ENCODE measurements around the gene AP4E1. TPM values are rescaled to one million over a fixed set of nuclear protein-coding genes. Genes with fewer than 3 reads are reported as not detected.

Gene AP4E1
- total and polyA plus RNA-seq, 2 of the 8 experiments (the other 6 are each of a cell fraction or from before 2014, with no cell fraction given), result 1.4 to 10.9 TPM

GRCh38 chr15:51051776-51052175 is 143.3 kb downstream of the AP4E1 start:
- Histone ChIP-seq H2BK5ac (ENCODE audit: low read depth, low read length) (no peak overlapping the region), H3K27ac (ENCODE audit: low read depth, low read length) (no peak overlapping the region), H3K4me2 (ENCODE audit: insufficient read depth in 1 of 2, low read depth in 2 of 2, low read length in 2 of 2) (no peak overlapping the region), H2BK120ac (replicated peaks; ENCODE audit: low read depth, low read length) (no peak overlapping the region), H3K9ac (replicated peaks in 1 of 4; ENCODE audit: extremely low read depth in 1 of 4, low read depth in 3 of 4, low read length in 3 of 4) (no peak overlapping the region), H4K5ac (ENCODE audit: insufficient read length, low read depth, low read length) (no peak overlapping the region), H3K14ac (ENCODE audit: insufficient read length) (no peak overlapping the region), H3K4me1 (replicated peaks in 1 of 4; ENCODE audit: control insufficient read depth in 3 of 4, insufficient read depth in 4 of 4, low read length in 3 of 4) (peaks cover 0 to 4% (median 0%) of the 10 kb centered on the region in 4 experiments; a peak in 1 of 7 replicates), H3K36me3 (ENCODE audit: control insufficient read depth in 2 of 4, insufficient read depth in 4 of 4, low read length in 3 of 4) (no peaks in the 10 kb centered on the region), H2BK20ac (ENCODE audit: low read length) (no peak overlapping the region), H4K20me1 (replicated peaks in 1 of 2; ENCODE audit: control insufficient read depth in 1 of 2, insufficient read depth in 2 of 2, low read length in 2 of 2) (no peaks in the 10 kb centered on the region), H3K18ac (ENCODE audit: extremely low read depth, low read length) (no peak overlapping the region), H3K23me2 (ENCODE audit: low read depth, low read length) (no peaks in the 10 kb centered on the region), H3K4ac (replicated peaks; ENCODE audit: insufficient read length, low read depth, low read length) (no peak overlapping the region), H3K4me3 (ENCODE audit: extremely low read depth in 1 of 4, insufficient read depth in 2 of 4, low read depth in 3 of 4, low read length in 4 of 4) (no peak overlapping the region), H2BK12ac (ENCODE audit: low read depth, low read length) (no peak overlapping the region), H3K23ac (ENCODE audit: insufficient read length) (no peak overlapping the region), H2AK5ac (ENCODE audit: low read depth, low read length) (no peak overlapping the region), H2BK15ac (ENCODE audit: low read length) (no peak overlapping the region), H4K91ac (replicated peaks; ENCODE audit: insufficient read length, low read length) (no peak overlapping the region), H3K9me3 (ENCODE audit: insufficient read depth in 2 of 2, low read depth in 1 of 2, low read length in 1 of 2) (no peaks in the 10 kb centered on the region), H4K8ac (ENCODE audit: extremely low read depth, insufficient read depth, low read length) (no peak overlapping the region), H3K79me1 (ENCODE audit: low read depth, low read length) (no peaks in the 10 kb centered on the region; the same call in 1 of the 2 replicates), H3K56ac (replicated peaks; ENCODE audit: insufficient read length, low read depth, low read length) (no peak overlapping the region), H3K79me2 (ENCODE audit: control insufficient read depth in 1 of 2, insufficient read depth in 2 of 2, low read length in 2 of 2) (no peaks in the 10 kb centered on the region), H2AFZ (ENCODE audit: low read length) (no peak overlapping the region), H3K27me3 (replicated peaks in 1 of 4; ENCODE audit: control insufficient read depth in 3 of 4, extremely low read depth in 1 of 4, insufficient read depth in 3 of 4, low read length in 3 of 4) (no peaks in the 10 kb centered on the region)
- ChIA-PET CTCF (ENCODE audit: partially characterized antibody) (interaction anchor here (0.9 to 1.2 kb wide), 5 partner anchors 9 to 57 kb away, joined by 3 to 4 read pairs (median 3); no protein-coding TSS in a partner anchor), POLR2A (ENCODE audit: partially characterized antibody) (no interaction called here)
- no peak for DNase-seq (ENCODE audit: low read depth in 1 of 2, low spot score in 2 of 2)
- no peak for FAIRE-seq
- TF ChIP-seq NRF1 (IDR thresholded peaks at IDR 0.05; ENCODE audit: low read depth, low read length) (no peak), RXRA (IDR thresholded peaks at IDR 0.05; ENCODE audit: insufficient read depth, low read depth, low read length) (no peak), CHD1 (IDR thresholded peaks at IDR 0.05; ENCODE audit: low read depth, low read length) (no peak), ATF3 (IDR thresholded peaks at IDR 0.05; ENCODE audit: insufficient read depth, low read depth, low read length) (no peak), RNF2 (IDR thresholded peaks at IDR 0.05; ENCODE audit: borderline replicate concordance, low read depth, low read length, missing control alignments, poor library complexity, severe bottlenecking) (no peak), SRF (IDR thresholded peaks at IDR 0.05; ENCODE audit: low read depth, low read length) (no peak), CHD2 (IDR thresholded peaks at IDR 0.05; ENCODE audit: low read length) (no peak), SIRT6 (IDR thresholded peaks at IDR 0.05; ENCODE audit: low read length) (no peak), CTCF (IDR thresholded peaks at IDR 0.05; ENCODE audit: control extremely low read depth in 1 of 3, insufficient read depth in 1 of 3, low read depth in 1 of 3, low read length in 3 of 3) (no peak)
- WGBS, 2 experiments (ENCODE audit: extremely low coverage in 1 of 2, insufficient coverage in 1 of 2, insufficient read length in 1 of 2, insufficient replicate concordance in 2 of 2, low coverage in 1 of 2, low lambda C conversion rate in 2 of 2, missing lambda C conversion rate in 1 of 2), result 82% methylated on average over 3 of the region's 3 CpGs; no CpG with 5 or more reads in 1 of the 2 experiments
